G401.6 (cell line): ENCODE data around the gene NINL.

Experiments used
- FAIRE-seq: peaks from 2 replicates; lab custom pipeline; 2012; peaks lifted over from hg19 to GRCh38; lab: Jason Lieb, UNC

NINL gene

GRCh38 chr20:25461786-25462545, 123.4 kb downstream of the NINL start:
- no peak for FAIRE-seq

GRCh38 chr20:25461281-25461650, 124.1 kb downstream of the NINL start:
- FAIRE-seq: no peak

GRCh38 chr20:25460566-25461280, 124.6 kb downstream of the NINL start:
- FAIRE-seq: no peak

GRCh38 chr20:25459916-25460535, 125.3 kb downstream of the NINL start:
- no peak for FAIRE-seq

GRCh38 chr20:25459111-25459830, 126.1 kb downstream of the NINL start:
- FAIRE-seq: no peak

- no peak for FAIRE-seq
These were observed 127.2 kb downstream of the NINL start for GRCh38 chr20:25457886-25458680.

- no peak for FAIRE-seq
These were observed 131.0 kb downstream of the NINL start for GRCh38 chr20:25454153-25454900.

GRCh38 chr20:25453035-25453810, 132.1 kb downstream of the NINL start:
- no peak for FAIRE-seq

GRCh38 chr20:25452333-25452732, 133.0 kb downstream of the NINL start:
- FAIRE-seq: no peak

GRCh38 chr20:25447671-25448070, 137.7 kb downstream of the NINL start:
- FAIRE-seq: no peak

- FAIRE-seq: no peak
These were observed 140.8 kb downstream of the NINL start for GRCh38 chr20:25444556-25444955.

GRCh38 chr20:25439328-25439727, 146.0 kb downstream of the NINL start:
- FAIRE-seq: no peak

GRCh38 chr20:25437153-25437581, 148.2 kb downstream of the NINL start:
- FAIRE-seq: no peak

GRCh38 chr20:25424536-25424935, 160.8 kb downstream of the NINL start:
- FAIRE-seq: no peak

GRCh38 chr20:25422032-25422431, 163.3 kb downstream of the NINL start:
- FAIRE-seq: no peak

- no peak for FAIRE-seq
These were observed 164.2 kb downstream of the NINL start for GRCh38 chr20:25421102-25421501.

- no peak for FAIRE-seq
These were observed 166.6 kb downstream of the NINL start for GRCh38 chr20:25418776-25419175.

GRCh38 chr20:25408890-25409289, 176.4 kb downstream of the NINL start:
- FAIRE-seq: no peak

GRCh38 chr20:25408170-25408547, 177.2 kb downstream of the NINL start:
- FAIRE-seq: no peak
